Activated CD4-positive, CD25-positive, alpha-beta regulatory T cell treated with anti-CD3 and anti-CD28 coated beads, Interleukin-2, amount 50 U/mL, for 24 hours (primary cell): ENCODE data around the gene PLD1.
"Not testable (repeated sequence)": the region's sequence is repeated elsewhere in the genome, so short reads cannot be mapped to it uniquely, and the experiment has no call there.

Experiments
- ATAC-seq, 2 donors: fragments of 150-1000 bp; cut with Tn5 transposase; one replicate each; pipeline ENCODE4 v1.10.0; 2021; ENCODE audit warnings: mild to moderate bottlenecking in 1 of 2, moderate library complexity in 1 of 2

The PLD1 gene

DNA sequence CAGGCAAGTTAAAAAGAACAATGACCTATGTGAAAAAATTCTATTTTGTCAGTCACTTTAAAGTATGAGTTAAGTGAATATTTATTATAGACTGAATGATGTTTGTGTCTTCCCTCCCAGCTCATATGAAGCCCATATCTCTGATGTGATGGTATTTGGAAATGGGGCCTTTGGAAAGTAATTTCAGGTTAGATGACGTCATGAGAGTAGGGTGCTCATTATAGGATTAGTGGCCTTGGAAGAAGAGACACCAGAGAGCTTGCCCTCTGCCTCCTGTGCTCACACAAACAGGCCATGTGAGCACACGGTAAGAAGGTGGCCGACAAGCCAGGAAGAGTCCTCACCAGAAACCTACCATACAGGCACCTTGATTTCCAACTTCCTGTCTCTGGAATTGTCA is 211.3 kb downstream of the PLD1 start:
- ATAC-seq: no peak

DNA sequence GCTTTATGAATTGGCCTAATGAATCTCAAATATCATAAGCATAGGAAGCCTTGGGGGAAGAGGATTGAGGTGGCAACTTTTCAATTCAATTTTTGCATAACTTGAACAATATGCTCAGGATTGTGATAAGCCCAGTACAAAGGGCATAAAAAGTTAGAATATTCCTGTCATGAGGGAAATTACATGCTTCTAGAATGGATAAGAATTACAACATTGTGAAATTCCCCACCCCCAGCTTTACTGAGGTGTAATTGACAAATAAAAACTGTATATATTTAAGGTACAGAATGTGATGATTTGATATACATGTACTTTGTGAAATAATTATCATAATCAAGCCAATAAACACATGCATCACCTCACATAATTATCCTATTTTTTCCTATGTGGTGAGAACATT is 217.5 kb downstream of the PLD1 start:
- no peak for ATAC-seq

GRCh38 chr3:171591070-171591469 is 219.2 kb downstream of the PLD1 start:
- no peak for ATAC-seq

DNA sequence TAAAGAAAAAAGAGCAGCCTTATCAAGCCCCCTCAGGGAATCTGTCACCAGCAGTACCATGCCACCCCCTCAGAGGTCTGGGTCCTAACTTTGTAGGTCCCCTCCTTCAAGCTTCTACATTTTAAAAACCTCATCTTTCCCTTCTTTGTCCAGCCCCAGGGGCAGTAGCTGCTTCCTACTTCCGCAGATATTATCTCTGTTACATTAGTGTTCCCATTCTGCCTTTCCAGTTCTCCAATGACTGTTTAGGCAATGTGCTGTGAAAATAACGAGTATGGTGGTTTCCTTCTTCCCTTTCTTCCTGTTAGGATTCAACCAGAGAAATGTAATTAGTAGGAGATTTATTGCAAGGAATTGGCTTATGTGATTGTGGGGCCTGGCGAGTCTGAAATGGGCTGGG is 224.0 kb downstream of the PLD1 start:
- ATAC-seq: no peak

DNA sequence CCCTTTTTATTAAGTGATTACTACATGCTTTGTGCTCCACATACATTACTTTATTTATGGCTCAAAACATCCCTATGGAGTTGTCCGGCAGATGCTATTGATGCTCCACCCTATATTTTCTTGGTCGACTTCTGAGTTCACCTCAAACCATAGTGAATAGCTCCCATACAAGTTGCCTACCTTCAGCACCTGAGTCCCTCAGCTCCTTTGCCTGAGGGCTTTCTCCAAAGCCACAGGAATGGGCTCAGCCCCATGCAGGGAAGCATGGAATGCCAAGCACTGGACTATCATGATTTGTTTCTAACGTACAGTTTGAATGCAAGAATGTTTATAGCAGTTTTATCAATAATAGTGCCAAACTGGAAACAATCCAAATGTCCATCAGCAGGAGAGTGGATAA is 225.2 kb downstream of the PLD1 start:
- no peak for ATAC-seq

DNA sequence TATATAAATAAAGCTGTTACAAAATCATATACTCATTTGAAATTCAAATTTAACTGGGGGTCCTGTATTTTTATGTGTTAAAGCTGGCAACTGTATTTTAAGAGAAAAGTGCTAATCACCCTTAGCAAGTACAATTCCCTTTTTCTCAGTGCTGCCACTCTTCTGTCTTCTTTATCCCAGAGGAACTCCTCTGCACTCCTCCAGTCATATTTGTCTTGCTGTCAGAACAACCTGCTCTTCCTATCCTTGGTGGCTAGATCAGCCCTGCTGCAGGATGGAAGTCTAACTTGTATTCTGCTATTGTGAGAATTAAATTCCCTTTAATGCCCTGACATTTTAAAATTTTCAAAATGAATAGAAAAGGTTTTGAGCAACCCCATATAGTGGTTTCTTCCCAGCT is 226.2 kb downstream of the PLD1 start:
- no peak for ATAC-seq

DNA sequence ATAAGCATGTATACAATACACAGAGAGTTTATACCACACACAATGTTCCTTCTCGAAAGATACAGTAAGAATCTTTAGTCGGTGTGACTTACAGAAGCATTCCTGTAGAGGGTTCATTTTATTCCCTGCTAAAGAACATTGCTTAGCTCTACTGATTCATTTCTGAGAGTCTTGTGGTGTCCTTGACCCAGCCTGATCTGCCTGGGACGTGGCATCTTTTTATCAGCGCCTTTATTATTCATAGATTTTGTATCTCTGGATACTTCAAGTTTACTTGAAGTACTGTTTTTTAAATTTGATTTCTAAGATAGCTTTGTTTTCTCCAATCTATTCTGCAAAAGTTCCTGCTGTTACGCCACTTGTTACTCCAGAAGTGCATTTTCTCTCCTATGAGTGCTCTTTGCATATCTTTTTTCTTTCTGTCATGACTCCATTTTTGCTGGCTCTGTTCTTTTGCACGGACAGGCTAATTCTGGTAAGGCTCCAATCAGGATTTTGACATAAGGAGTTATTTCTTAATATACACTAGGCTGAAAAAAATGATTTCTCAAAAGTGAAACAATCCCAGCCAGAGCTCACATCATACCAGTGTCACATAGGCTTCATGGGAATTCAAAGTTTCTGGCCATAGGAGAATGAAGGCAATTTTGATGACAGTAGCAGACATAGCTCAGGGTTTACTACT is 235.6 kb downstream of the PLD1 start:
- no peak for ATAC-seq

GRCh38 chr3:171569571-171570132 is 240.6 kb downstream of the PLD1 start:
- ATAC-seq: no peak

DNA sequence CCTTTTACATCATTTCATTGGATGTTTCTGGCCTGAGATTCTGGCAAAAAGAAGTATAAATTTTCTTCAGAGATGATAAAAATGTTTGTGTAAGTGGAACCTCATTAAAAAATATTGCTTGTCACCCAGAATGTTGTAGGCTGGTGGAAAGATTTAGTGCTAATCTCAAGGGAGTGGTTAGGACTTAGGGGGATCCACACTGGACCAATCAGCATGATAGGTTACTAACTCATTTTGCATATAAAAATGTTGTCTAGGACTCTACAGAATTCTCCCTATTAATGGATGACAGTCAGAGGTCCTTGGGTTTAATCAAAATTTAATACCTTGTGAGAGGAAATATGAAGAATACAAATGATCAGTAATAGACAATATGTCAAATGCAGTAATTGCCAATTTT is 241.5 kb downstream of the PLD1 start:
- ATAC-seq: no peak

- peak in 1 of 2 donors; percentile 65 for ATAC-seq
Measured at GRCh38 chr3:171566803-171567422, 243.4 kb downstream of the PLD1 start.

DNA sequence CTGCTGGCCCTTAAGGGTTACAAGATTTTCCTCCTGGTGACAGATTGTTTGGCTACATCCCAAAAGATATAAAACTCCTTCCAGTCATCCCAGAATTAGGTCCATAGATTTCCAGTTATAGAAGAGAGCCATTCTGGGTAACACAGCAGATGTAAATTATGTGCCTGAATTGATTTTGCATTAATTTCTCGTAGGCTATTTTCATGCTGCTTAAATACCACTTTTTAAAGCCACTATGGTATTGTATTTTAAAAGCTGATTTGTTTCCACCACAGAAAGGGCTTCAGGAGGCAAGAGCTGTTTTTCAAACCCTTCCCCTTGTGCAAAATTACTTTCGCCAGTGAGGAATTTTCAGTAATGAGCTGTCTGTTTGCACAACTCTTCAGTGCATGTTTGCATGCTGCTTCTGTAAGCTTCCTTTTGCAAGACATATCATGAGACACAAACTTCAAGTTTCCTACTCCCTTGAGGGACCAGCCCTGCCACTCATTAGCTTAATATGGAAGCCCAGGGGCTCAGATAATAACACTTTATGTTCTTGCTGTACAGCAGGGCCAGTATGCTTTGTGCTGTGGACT is 244.7 kb downstream of the PLD1 start:
- no peak for ATAC-seq

GRCh38 chr3:171564748-171565480 is 245.4 kb downstream of the PLD1 start:
- no peak for ATAC-seq

- ATAC-seq: no peak
Measured at GRCh38 chr3:171563298-171563697, 247.0 kb downstream of the PLD1 start.

- not testable (repeated sequence) for ATAC-seq
Measured at GRCh38 chr3:171562459-171562858, 247.8 kb downstream of the PLD1 start.

DNA sequence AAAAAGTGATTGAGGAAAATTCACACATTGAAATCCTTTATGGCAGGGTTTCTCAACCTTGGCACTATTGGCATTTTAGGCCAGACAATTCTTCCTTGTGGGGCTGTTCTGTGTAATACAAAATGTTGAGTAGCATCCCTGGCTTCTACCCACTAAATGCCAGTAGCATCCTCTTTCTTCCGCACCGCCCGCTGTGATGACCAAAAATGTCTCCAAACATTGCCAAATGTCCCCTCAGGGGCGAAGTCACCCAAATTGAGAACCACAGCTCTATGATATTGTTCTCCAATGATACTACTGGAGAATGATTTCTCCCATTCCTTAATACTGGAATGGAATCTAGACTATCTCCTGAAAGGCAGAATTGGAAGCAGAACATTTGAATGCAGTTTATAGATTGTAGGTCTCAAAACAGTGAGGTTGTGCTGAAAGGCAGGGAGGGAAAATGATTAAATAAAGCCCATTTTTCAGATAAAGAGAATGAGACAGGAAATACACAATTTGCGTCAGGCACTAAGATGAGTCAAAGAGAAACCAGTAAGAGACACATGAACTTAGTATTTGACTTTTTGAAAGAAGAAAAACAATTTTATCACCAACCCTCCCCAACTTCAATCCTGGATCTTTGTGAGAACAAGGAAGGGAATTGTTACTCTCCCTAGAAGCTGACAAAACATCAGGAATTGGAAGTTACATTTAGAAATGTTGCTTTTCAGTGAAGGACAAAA is 248.5 kb downstream of the PLD1 start:
- ATAC-seq: peak; percentile 58 to 78

DNA sequence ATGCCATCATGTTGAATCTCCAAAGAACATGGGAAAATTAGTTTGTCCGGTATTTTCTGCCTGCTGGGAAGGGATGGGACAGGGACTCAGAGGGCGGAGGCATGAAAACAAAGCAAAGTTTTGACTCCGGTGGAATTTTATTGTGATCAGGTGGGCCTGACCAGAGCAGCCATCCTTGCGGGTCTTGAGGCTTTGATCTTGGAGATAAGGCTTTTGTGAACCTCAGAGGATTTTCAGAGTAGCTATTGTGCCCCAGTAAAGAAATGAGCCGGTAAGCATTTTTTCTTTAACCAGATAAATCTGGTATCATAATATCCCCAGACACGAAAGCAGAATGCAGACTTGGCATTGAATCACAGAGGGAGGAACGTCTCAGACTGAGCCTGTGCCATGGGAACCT is 250.7 kb downstream of the PLD1 start:
- ATAC-seq: no peak

GRCh38 chr3:171558188-171558696 is 252.0 kb downstream of the PLD1 start:
- no peak for ATAC-seq

- ATAC-seq: no peak
Measured at GRCh38 chr3:171557173-171557572, 253.1 kb downstream of the PLD1 start.

DNA sequence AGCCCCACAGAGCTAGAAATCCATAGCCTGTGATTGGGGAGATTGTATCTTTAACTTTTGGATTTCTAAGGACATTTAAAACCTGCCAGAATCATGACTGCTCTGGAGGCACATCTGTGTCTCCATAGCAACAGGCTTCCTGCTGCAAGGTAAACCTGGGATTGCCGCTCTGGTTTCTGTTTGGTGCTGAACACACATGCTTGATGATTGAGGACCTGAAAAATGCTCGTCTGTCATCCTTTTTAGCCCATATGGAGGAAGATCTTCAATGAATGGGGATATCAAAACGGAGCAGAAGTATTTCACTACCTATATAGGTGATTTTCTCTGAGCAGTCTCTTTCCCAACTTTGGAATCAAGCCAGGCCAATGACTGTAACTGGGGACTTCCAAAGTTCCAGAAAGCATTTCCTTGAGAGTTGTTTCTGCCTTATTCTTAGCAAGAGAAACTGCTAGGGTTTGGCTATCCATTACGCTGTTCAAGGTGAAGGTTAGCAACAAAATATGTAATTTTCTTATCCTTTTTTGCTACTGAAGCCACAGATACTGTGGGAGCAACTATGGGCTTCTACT is 253.6 kb downstream of the PLD1 start:
- no peak for ATAC-seq

DNA sequence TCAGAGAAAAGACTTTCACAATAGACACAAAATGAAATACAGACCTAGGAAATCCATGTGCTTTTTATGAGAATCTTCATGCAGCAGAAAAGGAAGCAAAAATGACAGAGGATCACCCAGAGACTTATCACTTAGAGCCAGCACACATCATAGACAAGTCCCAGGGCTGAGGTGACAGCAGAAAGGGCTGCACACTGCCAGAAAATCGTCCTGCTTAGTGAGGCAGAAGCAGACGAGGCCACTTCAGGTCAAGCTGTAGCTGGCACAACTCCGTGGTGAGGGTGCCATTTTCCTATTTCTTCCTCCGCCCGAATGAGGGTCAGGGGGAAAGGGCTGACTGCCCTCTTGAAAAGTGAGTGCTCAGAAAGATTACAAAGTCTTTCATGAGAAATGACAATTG is 254.1 kb downstream of the PLD1 start:
- no peak for ATAC-seq

GRCh38 chr3:171553086-171553485 is 257.2 kb downstream of the PLD1 start:
- ATAC-seq: no peak

GRCh38 chr3:171552531-171552930 is 257.8 kb downstream of the PLD1 start:
- ATAC-seq: no peak
